NB4 (cell line): Measurements from ENCODE around the gene MORN1.

Experiments
- DNase-seq: peaks from one replicate; pipeline ENCODE4 v3.0.0; 2010; ENCODE audit warnings: low read depth
- H3K4me3 ChIP-seq: one replicate; pipeline ENCODE4 v1.5.1; 2011; ENCODE audit warnings: mild to moderate bottlenecking, low read depth, low read length, moderate library complexity
- CTCF ChIP-seq: IDR thresholded peaks from one replicate; pipeline ENCODE4 v1.5.1; 2012; ENCODE audit warnings: low read depth, low read length
- MAX ChIP-seq: IDR thresholded peaks from 2 replicates; pipeline ENCODE4 v1.6.1; 2011; ENCODE audit warnings: low read depth, low read length
- MYC ChIP-seq: IDR thresholded peaks from 2 replicates; pipeline ENCODE4 v1.6.1; 2011; ENCODE audit warnings: low read depth, low read length
- POLR2A ChIP-seq: IDR thresholded peaks from 2 replicates; pipeline ENCODE4 v1.6.1; 2011; ENCODE audit warnings: mild to moderate bottlenecking; ENCODE audit not compliant: insufficient read length; ENCODE audit errors: extremely low read depth

The MORN1 gene

GRCh38 chr1:2344744-2345296, 46.5 kb downstream of the MORN1 start:
- H3K4me3 ChIP-seq = no peak overlapping the region
- TF ChIP-seq MAX (no peak), MYC (no peak), POLR2A (no peak), CTCF (no peak)
- no peak for DNase-seq

GRCh38 chr1:2344121-2344681, 47.2 kb downstream of the MORN1 start:
- no peak for DNase-seq
- no peak overlapping the region for H3K4me3 ChIP-seq
- TF ChIP-seq MYC = no peak
- TF ChIP-seq MAX = no peak
- TF ChIP-seq POLR2A = no peak
- no peak for TF ChIP-seq CTCF

- TF ChIP-seq MAX (no peak), POLR2A (no peak), MYC (no peak), CTCF (no peak)
- no peak overlapping the region for H3K4me3 ChIP-seq
These were observed 48.1 kb downstream of the MORN1 start for GRCh38 chr1:2343023-2343935.

GRCh38 chr1:2342384-2343022, 48.9 kb downstream of the MORN1 start:
- no peak for DNase-seq
- H3K4me3 ChIP-seq = no peak overlapping the region
- no peak for TF ChIP-seq MAX
- TF ChIP-seq CTCF = no peak
- no peak for TF ChIP-seq POLR2A
- no peak for TF ChIP-seq MYC

More at GRCh38 chr1:2343023-2343935, 48.1 kb downstream of the MORN1 start:
- no peak for DNase-seq

GRCh38 chr1:2341706-2342383, 49.5 kb downstream of the MORN1 start:
- TF ChIP-seq MAX = no peak
- TF ChIP-seq CTCF = no peak
- TF ChIP-seq MYC = no peak
- TF ChIP-seq POLR2A = no peak
- H3K4me3 ChIP-seq = no peak overlapping the region
- DNase-seq = no peak
